Activated T-cell treated with anti-CD3 and anti-CD28 coated beads, Interleukin-2, amount 50 U/mL, for 48 hours (primary cell): ENCODE data around the gene C12orf43.
"Not testable (repeated sequence)": the region's sequence is repeated elsewhere in the genome, so short reads cannot be mapped to it uniquely, and the experiment has no call there.

Experiments
- DNase-seq, 2 experiments: peaks; one replicate each; pipeline ENCODE4 v3.0.0-alpha.2; 2020

The C12orf43 gene

DNA sequence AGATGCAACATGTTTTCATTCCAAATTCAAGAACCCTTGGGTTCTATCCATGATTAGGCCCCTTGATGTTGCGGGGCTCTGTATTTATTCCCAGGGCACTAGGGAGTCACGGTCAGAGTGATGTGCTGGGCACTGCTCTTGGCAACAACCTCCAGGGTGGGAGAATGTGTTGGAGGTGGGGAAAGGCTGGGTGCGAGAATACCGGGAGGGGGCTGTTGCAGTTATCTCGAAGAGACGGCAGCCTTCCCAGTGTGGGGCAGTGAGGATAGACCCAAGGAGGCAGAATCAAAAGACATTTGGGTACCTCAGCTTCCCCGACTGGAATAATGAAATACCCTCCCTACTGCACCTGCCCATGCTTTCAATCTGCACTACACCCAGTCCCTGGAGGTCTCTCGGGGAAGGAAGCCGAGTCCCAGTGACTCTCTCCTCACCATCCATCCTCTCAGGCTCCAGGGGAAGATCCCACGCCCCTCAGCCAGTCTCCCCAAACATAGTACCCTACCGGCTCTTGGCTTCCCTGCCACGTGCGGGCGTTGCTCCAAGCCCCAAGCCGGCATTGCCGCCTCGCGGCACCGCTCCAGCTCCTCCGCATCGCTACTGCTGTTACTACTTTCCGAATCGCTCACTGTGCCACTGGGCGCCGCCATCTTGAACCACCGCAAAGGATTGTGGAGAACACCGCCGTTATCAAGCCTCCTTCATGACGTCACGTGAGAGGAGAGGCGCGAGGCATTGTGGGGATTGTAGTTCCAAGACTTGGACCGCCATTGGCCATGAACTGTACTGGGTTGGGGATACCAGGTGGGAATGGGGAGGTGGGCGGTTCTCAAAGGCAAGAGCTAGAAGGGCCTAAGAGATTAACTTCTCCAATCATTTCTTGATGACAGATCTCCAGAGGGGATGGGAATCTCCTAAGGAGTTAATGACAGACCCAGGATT, at the start of gene C12orf43:
C12orf43 (minus strand) TSS at position 663 of the 942 bp plus-strand sequence; CDS start at position 650, 13 bp downstream.
- DNase-seq = peak; percentile 94 to 95

DNA sequence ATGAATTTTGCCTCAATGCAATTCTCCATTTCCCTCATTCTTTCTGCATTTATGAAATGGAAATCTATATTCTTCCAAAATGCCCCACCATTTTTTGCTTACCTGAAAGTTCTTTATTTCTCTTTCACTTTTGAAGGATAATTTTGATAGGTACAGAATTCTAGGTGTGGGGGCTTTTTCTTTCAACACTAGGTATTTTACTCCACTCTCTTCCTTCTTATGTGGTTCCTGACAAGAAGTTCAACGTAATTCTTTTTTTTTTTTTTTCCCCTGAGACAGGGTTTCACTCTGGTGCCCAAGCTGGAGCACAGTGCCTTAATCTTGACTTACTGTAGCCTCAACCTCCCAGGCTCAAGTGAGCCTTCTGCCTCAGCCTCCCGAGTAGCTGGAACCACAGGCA, 49.1 kb upstream of the C12orf43 start:
- no peak for DNase-seq

GRCh38 chr12:121064586-121064985, 48.3 kb upstream of the C12orf43 start:
- DNase-seq = not testable (repeated sequence)

DNA sequence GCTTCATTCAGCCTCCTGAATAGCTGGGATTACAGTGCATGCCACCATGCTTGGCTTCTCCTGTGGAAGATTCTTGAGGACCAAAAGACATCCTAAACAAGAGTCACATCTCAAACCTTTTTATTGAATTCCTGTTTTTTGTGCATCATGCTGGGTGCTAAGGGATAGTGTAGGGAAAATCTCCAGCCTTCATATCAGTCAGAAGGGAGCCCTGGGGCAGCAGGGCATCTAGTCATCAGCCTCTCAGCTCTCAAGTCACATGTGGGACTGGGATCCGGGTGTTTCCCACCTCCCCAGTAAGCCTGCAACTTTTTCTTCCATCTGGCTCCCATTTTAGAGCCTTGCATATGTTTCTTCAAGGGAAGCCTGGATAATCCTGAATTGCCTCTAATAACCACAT, 47.8 kb upstream of the C12orf43 start:
- DNase-seq = no peak

- DNase-seq = no peak
These were observed 46.2 kb upstream of the C12orf43 start for GRCh38 chr12:121062391-121063045.

DNA sequence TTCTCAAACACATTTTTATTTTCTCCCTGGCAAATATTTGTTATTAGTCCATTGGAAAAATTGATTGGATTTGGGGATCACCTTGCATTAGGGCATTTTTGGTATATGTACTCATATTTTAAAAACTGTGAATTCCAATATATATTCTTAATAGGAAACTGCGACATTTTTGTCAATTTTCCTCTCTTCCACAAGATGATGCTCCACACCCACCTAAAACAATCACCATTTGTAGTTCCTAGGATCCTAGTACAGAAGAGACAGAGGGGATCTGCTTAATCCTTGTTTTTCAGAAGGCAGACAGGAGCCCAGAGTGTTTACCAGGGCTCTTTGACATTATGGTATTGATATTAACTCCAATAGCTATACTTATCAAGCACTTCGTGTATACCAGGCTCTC, 45.5 kb upstream of the C12orf43 start:
- DNase-seq = no peak

DNA sequence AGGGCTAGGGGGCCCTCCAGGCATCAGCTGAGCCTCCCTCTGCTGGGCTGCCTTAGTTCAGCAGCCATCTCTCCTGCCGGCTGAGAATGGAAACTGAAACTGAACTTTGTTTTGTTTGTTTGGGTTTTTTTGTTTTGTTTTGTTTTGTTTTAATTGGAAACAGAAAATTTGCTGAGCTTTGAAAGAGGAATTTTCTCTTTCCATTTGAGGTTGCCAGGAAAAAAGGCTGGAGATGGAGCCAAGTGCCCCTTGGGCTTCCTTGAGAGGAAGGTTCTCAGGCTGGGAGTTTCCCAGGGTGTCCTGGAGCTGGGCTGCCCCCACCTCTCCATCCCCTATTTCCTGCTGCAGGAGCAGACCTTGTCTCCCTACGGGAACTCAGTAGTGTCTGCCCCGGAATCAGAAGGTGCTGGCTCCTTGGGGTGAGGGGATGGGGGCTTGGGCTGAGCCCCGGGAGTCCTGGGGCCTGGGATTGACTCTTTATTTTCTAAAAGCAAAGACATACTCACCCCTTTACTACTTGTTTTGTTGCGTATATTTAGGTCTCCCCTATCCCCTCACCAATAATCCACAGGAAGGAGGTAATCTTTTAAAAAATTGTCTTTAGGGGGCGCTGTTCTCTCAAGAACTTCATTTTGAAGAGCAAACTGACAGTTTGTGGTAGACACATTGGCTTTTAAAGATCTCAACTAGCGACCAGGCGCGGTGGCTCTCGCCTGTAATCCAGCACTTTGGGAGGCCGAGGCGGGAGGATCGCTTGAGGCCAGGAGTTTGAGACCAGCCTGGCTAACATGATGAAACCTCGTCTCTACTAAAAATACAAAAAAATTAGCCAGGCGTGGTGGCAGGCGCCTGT, 44.1 kb upstream of the C12orf43 start:
- peak; percentile 53 to 61 for DNase-seq

DNA sequence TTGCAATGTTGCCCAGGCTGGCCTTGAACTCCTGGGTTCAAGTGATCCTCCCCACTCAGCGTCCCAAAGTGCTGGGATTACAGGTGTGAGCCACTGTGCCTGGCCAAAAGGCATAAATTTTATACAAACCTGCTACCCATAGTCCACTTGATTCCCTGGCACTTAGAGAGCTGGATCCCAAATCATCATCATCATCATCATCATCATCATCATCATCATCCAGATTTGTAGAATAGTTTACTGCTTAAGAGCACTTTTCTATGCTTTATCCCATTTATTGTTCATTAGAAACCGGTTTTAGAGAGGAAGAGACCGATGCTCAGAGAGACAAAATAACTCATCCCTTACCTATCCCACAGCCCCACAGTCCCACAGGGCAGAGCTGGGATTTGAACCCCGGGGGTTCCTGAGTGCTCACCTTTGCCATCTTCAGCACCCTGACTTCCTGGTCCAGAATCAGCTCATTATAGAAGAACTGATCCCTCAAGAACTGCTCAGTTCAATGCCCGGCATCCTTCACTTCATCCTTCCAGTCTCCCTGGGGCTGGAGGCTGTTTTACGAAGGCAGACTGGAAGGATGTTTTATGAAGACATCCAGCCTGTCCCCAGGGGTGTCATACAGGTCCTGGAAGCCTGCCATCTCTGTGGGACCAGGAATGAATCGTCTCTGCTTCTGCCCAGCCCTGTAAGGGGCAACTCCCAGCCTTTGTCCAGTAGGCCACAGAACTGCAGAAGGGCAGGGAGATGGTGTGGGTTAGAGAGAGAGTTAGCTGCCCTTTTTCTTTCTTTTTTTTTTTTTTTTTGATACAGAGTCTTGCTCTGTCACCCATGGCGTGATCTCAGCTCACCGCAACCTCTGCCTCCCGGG, 43.0 kb upstream of the C12orf43 start:
- DNase-seq = no peak

DNA sequence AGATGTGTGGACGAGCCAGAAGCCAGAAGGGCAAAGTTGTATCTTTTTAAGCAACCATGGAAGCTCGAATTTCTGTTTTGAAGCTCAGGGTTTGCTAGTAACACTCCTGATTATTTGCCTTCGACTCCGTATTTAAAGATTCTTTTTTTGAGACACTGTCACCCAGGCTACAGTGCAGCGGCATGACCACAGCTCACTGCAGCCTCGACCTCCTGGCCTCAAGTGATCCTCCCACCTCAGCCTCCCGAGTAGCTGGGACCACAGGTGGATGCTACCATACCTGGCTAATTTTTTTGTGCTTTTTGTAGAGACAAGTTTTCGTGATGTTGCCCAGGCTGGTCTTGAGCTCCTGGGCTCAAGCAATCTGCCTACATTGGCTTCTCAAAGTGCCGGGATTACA, 41.5 kb upstream of the C12orf43 start:
- no peak for DNase-seq

DNA sequence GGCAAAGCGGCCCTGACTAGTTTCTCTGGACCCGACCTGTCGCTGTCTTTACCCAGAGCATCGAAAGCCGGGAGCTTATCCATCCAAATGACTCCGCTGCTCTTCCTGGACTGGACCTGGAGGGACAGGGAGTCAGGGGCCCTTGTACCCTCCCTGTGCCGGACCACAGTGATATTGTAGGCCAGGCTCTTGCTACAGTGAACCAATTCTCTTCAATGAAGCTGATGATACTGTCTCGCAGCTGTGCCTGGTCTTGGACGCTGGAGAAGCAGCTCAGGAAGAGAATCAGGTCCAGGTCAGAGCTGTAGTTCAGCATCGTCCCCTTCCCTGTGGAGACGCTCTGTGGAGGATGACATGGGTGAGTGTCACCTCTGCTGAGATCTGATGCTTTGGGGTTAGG, 37.4 kb upstream of the C12orf43 start:
- DNase-seq = no peak

- DNase-seq = no peak
These were observed 34.4 kb upstream of the C12orf43 start for GRCh38 chr12:121050725-121051124.

DNA sequence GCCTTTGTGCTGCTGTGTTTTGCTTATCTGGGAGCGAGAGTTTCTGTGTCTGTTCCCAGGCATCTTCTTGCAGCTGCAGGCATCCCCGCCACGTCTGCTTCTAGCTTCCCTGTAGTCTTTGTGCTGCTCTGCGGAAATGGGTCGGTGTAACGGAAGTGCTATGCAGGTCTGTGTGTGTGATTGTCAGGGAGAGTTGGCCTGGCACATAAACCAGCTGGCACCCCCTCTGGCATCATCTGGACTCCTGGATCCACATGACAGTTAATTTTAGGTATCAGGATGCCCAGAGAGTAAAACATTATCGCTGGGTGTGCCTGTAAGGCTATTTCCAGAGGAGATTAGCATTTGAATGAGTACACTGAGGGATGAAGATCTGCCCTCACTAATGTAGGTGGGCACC, 32.2 kb upstream of the C12orf43 start:
- DNase-seq = no peak

DNA sequence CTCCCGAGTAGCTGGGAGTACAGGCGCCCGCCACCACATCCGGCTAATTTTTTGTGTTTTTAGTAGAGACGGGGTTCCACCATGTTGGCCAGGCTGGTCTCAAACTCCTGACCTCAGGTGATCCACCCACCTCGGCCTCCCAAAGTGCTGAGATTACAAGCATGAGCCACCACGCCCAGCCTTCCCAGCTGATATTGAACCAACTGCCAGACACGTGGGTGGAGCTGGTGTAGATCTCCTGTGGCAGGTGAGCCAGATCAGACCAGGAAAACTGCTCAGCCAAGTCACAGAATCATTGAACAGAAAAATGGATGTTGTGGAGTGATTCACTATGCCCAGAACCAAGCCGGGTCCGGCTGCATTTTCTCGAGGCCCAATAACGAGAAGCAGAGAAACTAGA, 31.1 kb upstream of the C12orf43 start:
- DNase-seq = not testable (repeated sequence)

DNA sequence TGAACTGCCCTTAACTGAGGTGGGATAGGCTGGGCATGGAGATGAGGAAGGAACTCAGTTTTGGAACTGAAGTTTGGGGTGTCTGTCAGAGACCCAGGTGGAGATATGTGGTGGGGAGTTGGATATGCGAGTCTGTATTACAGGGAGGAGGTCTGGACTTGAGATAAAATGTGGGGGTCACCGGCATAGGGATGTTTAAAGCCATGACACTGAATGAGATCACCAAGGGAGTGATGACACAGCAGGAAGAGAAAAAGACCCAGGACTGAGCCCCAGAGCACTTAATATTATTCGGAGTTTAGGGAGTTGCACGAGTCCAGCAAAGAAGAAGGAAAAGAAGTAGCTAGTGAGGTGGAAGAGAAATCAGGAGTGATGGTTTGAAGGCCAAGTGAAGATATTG, 26.8 kb upstream of the C12orf43 start:
- no peak for DNase-seq

DNA sequence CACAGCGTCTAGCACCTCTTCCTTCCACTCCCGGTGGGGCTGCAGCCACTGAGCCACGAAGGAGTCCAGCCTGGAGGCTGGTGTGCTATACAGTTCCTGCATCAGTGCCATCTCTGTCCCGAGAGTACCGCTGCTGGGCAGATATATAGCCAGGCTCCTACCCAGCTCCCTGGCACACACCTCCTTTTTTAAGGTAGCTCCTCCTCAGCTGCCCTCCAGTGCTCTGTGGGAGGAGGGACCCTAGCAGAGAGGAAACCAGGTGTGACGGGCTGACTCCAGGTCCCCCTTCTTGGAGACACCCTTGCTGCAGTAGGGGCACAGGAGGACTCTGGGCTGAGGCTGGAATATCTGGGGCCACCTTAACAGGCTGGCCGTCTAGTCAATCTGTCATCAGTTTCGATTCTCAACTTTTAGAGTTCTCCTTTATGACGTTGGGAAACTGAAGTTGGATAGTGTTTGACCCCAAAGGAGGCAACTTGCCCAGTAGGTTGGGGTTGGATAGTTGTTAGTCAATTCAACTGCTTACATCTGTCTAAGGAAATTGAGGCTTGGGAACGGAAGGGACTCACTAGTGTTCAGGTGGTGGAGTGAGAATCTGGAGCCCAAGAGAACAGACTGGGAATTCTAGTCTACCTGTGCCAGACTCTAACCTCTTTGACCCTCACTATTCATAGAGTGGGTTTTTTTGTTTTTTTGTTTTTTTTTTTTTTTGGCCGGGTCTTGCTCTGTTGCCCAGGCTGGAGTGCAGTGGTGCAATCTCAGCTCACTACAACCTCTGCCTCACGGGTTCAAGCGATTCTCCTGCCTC, 22.8 kb upstream of the C12orf43 start, which contains the start of gene OASL:
OASL (minus strand) TSS at position 386 of the 808 bp plus-strand sequence; CDS start at position 111, 275 bp downstream.
- DNase-seq = peak; percentile 75 to 78

- peak; percentile 57 to 61 for DNase-seq
These were observed 20.6 kb upstream of the C12orf43 start for GRCh38 chr12:121036810-121037326.

GRCh38 chr12:121034616-121035305, 18.5 kb upstream of the C12orf43 start:
- peak in 1 of 2 experiments; percentile 24 for DNase-seq

DNA sequence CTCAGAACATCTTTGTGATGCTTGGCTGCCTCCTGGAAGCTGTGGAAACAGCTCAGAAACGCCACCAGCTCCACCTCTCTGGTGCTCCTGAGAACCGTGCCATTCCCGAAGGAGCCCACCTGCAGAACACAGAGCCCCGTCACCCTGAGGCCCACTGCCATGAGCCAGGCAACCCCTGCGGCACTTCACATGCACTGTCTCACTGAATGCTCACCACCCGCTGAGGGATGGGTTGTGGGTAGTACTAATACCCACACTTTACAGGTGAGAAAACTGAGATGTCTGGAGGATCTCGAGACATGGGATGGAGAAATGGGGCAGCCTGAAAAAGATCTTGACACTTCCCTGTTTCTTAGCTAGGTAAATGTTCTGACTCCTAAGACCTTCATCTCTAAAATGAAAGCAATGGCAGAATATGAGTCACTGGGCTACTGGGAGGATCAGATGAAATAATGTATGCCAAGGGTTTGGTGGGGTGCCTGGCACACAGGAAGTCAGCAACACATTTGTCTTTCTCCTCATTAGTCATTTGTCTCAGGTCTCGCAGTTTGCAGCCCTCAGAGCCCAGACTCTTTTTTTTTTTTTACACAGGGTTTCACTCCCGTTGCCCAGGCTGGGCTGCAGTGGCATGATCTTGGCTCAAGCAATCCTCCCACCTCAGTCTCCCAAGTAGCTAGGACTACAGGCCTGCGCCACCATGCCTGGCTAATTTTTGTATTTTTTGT, 17.5 kb upstream of the C12orf43 start:
- peak; percentile 63 to 68 for DNase-seq

- DNase-seq = no peak
These were observed 14.4 kb upstream of the C12orf43 start for GRCh38 chr12:121030576-121031212.
